T1000 (cell line): ENCODE measurements around the gene POM121.
"Not testable (repeated sequence)": the region's sequence is repeated elsewhere in the genome, so short reads cannot be mapped to it uniquely, and the experiment has no call there.

ENCODE experiments used
- DNase-seq: peaks from one replicate; lab custom pipeline; 2025; ENCODE audit warnings: mixed read lengths; lab: John Stamatoyannopoulos, UW

POM121 gene

GRCh38 chr7:72949686-72950085, 24.8 kb downstream of the POM121 start:
- peak; percentile 13 for DNase-seq

- DNase-seq, result not testable (repeated sequence)
These were observed 25.5 kb downstream of the POM121 start for GRCh38 chr7:72950432-72950831.

- DNase-seq, result not testable (repeated sequence)
These were observed 29.1 kb downstream of the POM121 start for GRCh38 chr7:72953901-72954562.

- DNase-seq, result not testable (repeated sequence)
These were observed 29.8 kb downstream of the POM121 start for GRCh38 chr7:72954563-72955198.

GRCh38 chr7:72960029-72960428, 35.1 kb downstream of the POM121 start:
- not testable (repeated sequence) for DNase-seq

- not testable (repeated sequence) for DNase-seq
These were observed 35.9 kb downstream of the POM121 start for GRCh38 chr7:72960626-72961345.

- DNase-seq, result not testable (repeated sequence)
These were observed 36.4 kb downstream of the POM121 start for GRCh38 chr7:72961346-72961650.

- DNase-seq, result not testable (repeated sequence)
These were observed 38.2 kb downstream of the POM121 start for GRCh38 chr7:72963056-72963455.

- not testable (repeated sequence) for DNase-seq
These were observed 40.5 kb downstream of the POM121 start for GRCh38 chr7:72965186-72965975.

GRCh38 chr7:72966892-72967291, 42.0 kb downstream of the POM121 start:
- DNase-seq, result not testable (repeated sequence)

- not testable (repeated sequence) for DNase-seq
These were observed 44.2 kb downstream of the POM121 start, which contains the start of gene TRIM74 for GRCh38 chr7:72968980-72969516. TSS of gene TRIM74 (minus strand) at chr7:72969466. CDS start at chr7:72966157, 3,309 bp downstream.

GRCh38 chr7:72969688-72970087, 44.8 kb downstream of the POM121 start:
- DNase-seq, result not testable (repeated sequence)

- not testable (repeated sequence) for DNase-seq
These were observed 46.6 kb downstream of the POM121 start for GRCh38 chr7:72971505-72971904.

GRCh38 chr7:72974781-72975180, 49.9 kb downstream of the POM121 start:
- DNase-seq, result not testable (repeated sequence)

GRCh38 chr7:72975656-72976286, 50.9 kb downstream of the POM121 start:
- not testable (repeated sequence) for DNase-seq

- DNase-seq, result not testable (repeated sequence)
These were observed 51.5 kb downstream of the POM121 start for GRCh38 chr7:72976434-72976833.

- DNase-seq, result not testable (repeated sequence)
These were observed 55.5 kb downstream of the POM121 start for GRCh38 chr7:72980382-72980781.

GRCh38 chr7:72982084-72982483, 57.2 kb downstream of the POM121 start:
- not testable (repeated sequence) for DNase-seq

- not testable (repeated sequence) for DNase-seq
These were observed 65.4 kb downstream of the POM121 start for GRCh38 chr7:72990146-72990913.

- not testable (repeated sequence) for DNase-seq
These were observed 70.6 kb downstream of the POM121 start for GRCh38 chr7:72995484-72995883.
